K562 (cell line): ENCODE measurements around the gene TMEM143. TPM values are rescaled to one million over a fixed set of nuclear protein-coding genes. Genes with fewer than 3 reads are reported as not detected.

Experiments
- BCOR ChIP-seq: fragments of 450-650 bp; IDR thresholded peaks from 2 replicates; pipeline ENCODE4 v1.6.1; 2016
- CC2D1A ChIP-seq: fragments of 450-650 bp; IDR thresholded peaks from 2 replicates; pipeline ENCODE4 v1.6.1; 2017; ENCODE audit warnings: mild to moderate bottlenecking
- CHD2 ChIP-seq: IDR thresholded peaks from 2 replicates; pipeline ENCODE4 v1.6.1; 2011; ENCODE audit warnings: low read depth, low read length
- E2F8 ChIP-seq: fragments of 450-650 bp; IDR thresholded peaks from 2 replicates; pipeline ENCODE4 v1.7.1; 2018; ENCODE audit warnings: mild to moderate bottlenecking, low read depth; ENCODE audit not compliant: partially characterized antibody
- GMEB1 ChIP-seq: fragments of 250-450 bp; sonication (Bioruptor Pico); IDR thresholded peaks from 2 replicates; pipeline ENCODE4 v1.4.0; 2020; ENCODE audit warnings: mild to moderate bottlenecking
- MBD2 ChIP-seq: sonication (generic); IDR thresholded peaks from 2 replicates; pipeline ENCODE4 v1.6.1; 2016; ENCODE audit warnings: low read depth, borderline replicate concordance
- PRDM10 ChIP-seq: fragments of 450-650 bp; IDR thresholded peaks from 2 replicates; pipeline ENCODE4 v1.6.1; 2018; ENCODE audit not compliant: partially characterized antibody
- ZNF324 ChIP-seq: fragments of 250-450 bp; sonication (Bioruptor Pico); IDR thresholded peaks from 2 replicates; pipeline ENCODE4 v1.4.0; 2020; ENCODE audit warnings: mild to moderate bottlenecking
- polyA plus RNA-seq, 8 experiments: library from polyadenylated mRNA; depleted of rRNA in 4 of 8; stranded (reverse) in 5 of 8; unstranded in 3 of 8; fragments of >200 nt; fragmentation: Nextera tagmentation in 2 of 8; fragmentation: Illumina TruSeq in 1 of 8; extraction: Ambion mirVana in 2 of 8; extraction: Trizol in 1 of 8; gene quantifications; 2 replicates each; pipeline versions ENCODE4 v1.2.1 to v1.2.3, GENCODE V29; 2011 to 2014; ENCODE audit warnings: inconsistent platforms in 1 of 8, missing spikeins in 1 of 8
- total RNA-seq, 7 experiments: library from RNA; depleted of rRNA in 6 of 7; stranded (reverse); fragments of >200 nt in 6 of 7; fragmentation: Illumina TruSeq in 2 of 7; extraction: Trizol in 2 of 7; gene quantifications; 2 replicates each; pipeline versions ENCODE4 v1.2.1 to v1.2.3, GENCODE V29; 2011 to 2021; ENCODE audit warnings: low replicate concordance in 1 of 7

Gene TMEM143
- total and polyA plus RNA-seq, 9 of the 15 experiments (the other 6 are each of a cell fraction or from before 2014, with no cell fraction given): 0.66 to 8.8 (median 4.3) TPM

GRCh38 chr19:48391100-48392005 lies 27.6 kb upstream of the TMEM143 start, which contains the start of gene KDELR1 (continued):
- TF ChIP-seq CHD2: no peak; the same call in 1 of the 2 replicates
- TF ChIP-seq GMEB1 (CRISPR knock-in tag): no peak
- no peak for TF ChIP-seq E2F8
- no peak for TF ChIP-seq PRDM10
- 0 out of 2 replicates have a peak, but pooled peaks have one; percentile 13 for TF ChIP-seq MBD2
- no peak for TF ChIP-seq ZNF324 (CRISPR knock-in tag)
- no peak for TF ChIP-seq BCOR
- TF ChIP-seq CC2D1A: no peak
